ENCODE results near the gene CSK.
"Not testable (repeated sequence)": the region's sequence is repeated elsewhere in the genome, so short reads cannot be mapped to it uniquely, and the experiment has no call there.

The CSK gene

DNA sequence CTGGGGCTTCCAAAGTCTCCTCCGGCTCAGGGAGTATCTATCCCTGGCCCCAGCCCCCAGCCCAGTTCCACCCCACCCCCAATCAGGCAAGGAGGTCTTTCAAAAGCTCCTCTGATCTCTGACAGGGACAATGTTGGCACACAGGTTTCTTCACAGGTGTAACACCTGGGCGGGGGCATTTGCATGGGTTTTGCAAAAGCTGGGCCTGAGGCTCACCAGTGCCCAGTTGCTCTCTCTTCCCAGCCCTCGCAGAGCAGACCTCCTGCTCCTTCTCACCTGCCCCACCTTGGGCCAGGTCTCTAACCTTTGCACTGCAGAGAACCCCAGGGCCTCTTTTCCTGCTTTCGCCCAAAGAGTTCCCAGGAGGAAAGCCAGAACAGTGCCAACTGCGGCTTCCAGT is 8.6 kb upstream of the CSK start:
- no peak for ATAC-seq

DNA sequence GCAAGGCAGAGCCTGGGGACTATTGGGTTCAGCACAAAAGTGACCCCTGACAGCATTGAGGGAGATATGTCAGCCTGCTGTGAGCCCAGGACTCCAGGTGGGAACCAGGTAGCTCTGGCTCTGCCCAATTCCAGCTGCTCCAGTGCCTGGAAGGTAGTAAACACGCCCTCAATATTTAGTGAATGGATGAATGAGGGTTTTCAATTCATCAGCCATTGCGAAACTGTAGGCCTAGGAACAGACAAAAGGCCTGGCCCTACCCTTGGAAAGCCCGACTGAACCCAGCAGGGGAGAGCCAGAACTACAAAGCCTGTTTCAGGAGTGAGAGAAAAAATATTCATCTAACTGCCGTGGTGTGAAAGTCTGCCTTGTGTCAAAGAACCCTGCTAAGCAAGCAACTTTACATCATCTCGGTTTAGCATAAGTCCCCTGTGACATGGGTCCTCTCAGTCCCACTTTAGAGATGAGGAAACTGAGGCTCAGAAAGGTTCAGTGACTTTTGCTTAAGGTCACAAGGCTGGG is 8.1 kb upstream of the CSK start:
- ATAC-seq: no peak

DNA sequence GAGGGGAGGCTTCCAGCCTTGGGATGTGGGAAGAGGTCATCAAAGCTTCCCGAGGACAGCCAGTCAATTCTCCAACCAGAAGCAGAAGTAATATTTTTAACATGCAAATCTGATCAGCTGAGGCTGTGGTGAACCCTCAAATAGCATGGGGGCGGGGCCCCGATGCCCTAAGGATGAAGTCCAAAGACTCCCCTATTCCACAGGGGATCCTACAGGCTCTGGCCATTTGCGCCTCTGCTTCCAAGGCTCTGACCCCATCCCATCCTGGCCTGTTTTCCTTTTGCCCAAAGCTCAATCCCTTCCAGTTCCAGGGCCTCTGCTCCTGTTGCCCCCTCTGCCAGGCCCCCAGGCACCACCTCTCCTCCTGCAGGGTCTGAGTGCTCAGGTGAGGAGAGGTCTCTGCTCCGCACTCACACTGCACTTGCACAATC is 6.7 kb upstream of the CSK start:
- no peak for ATAC-seq

DNA sequence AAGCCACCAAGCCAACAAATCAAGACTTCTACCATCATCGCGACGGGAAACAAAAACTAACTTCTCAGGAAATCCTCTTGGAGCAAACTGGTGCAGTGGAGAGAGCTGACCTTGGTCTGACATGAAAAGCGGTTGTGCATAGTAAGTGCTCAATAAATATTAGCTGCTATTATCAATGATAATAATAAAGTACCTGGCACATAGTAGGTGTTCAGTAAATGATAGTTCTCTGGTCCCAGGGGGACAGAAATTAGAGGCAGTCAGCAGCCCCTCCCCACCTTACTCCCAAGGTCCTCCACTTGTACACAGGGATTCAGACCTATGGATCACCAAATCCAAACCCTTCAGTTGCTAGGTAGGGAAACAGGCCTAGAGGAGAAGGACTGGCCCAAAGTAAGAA is 6.0 kb upstream of the CSK start:
- no peak for ATAC-seq

DNA sequence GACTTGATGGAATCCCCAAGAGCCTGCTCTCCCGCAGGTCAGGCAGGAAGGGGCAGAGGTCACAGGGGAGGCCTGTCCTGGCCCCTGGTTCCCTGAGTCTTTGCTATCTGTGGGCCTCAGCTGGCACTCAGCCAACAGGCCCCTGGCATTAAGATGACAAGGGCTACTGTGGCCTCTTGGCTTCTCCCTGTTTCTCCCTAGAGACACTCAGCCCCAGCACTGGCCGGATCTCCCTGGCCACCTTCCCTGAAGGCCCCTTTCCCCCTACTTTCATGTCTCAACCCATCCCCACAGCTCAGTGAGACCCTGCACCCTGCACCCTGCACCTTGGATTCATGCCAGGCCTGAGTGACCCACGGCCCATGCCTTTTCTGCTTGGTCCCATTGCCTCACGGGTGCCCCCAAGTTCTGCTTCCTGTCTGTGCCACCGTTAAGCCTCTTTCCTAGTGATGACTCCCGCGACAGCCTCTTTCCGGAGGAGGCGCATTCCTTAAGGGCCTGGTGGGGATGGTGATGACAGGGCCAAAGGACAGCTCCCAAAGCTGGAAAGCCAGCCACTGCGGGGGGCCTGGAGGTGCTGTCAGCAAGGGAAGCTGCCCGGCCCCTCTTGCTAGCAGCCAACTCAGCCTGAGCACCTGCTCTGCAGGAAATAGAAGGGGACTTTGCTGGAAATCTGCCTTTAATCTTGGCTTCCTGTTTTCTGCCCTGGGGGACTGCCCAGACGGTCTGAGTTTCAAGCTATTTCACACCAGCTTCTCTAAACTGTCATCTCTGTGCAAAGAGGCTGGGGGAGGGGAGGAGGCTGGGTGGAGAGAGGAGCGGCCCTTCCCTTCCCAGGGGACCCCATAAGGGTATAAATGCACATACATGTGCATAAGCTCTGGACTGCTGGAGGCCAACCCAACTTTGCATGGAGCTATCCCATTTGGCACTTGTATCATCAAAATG is 4.8 kb upstream of the CSK start:
- peak; percentile 27 to 34 for ATAC-seq

DNA sequence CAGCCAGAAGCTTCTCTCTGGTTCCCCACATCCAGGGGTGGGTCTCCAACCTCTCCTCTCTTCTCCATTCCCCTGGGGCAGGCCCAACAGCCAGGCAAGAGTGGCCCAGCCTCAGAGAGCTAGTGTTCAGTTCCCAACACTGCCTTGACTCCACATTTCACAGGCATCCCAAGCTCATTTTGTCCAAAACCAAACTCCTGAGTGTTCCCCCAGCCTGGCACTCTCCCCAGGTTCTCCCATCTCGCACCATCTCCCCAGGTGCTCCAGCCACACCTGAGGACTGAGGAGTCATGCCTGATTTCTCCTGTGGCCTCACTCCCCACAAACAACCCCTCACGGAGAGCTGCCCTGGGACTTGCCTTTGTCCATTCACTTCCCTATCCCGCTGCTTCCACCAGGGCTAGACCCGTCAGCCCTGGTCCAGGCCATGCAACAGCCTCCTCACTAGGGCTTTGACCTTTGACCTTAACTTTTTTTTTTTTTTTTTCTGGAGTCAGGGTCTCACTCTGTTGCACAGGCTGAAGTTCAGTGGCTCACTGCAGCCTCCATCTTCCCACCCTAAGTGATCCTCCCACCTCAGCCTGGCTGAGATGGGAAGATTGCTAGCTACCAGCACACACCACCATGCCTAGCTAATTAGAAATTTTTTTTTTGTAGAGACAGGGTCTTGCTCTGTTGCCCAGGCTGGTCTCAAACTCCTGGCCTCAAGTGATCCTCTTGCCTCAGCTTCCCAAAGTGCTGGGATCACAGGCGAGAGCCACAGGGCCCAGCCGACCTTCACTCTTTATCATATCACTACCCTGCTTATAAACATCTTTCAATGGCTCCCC is 3.9 kb upstream of the CSK start:
- ATAC-seq: no peak

DNA sequence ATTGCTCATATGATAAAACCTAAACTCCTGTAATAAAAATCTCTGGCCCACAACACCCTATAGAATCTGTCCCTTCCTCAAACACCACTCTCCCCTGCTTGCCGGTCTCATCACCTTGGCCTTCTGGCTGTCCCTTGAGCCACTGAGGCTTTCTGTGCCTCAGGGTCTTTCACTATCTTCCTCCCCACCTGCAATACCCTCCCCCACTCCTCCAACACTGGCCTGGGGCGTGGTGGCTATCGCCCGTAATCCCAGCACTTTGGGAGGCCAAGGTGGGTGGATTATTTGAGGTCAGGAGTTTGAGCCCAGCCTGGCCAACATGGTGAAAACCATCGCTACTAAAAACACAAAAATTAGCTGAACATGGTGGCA is 3.3 kb upstream of the CSK start:
- no peak for ATAC-seq

DNA sequence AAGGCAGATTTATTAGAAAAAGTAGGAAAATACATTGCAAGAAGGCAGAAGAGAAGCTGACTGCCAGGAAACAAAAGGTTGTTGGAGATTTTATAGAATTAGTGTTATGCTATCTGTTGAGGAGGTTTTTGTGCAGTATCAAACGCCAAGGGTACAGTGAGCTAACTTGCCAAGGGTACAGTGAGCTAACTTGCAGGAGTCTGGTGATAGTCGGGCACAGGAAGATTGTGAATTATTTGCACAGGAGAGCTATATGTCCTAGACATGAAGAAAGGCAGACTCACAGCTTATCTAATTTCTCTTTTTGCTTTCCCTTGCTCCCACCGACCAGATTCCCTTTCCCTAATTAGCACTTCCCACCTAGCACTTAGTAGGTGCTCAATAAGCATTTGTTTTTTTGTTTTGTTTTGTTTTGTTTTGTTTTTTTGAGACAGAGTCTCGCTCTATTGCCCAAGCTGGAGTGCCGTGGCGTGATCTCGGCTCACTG is 2.7 kb upstream of the CSK start:
- ATAC-seq: no peak

DNA sequence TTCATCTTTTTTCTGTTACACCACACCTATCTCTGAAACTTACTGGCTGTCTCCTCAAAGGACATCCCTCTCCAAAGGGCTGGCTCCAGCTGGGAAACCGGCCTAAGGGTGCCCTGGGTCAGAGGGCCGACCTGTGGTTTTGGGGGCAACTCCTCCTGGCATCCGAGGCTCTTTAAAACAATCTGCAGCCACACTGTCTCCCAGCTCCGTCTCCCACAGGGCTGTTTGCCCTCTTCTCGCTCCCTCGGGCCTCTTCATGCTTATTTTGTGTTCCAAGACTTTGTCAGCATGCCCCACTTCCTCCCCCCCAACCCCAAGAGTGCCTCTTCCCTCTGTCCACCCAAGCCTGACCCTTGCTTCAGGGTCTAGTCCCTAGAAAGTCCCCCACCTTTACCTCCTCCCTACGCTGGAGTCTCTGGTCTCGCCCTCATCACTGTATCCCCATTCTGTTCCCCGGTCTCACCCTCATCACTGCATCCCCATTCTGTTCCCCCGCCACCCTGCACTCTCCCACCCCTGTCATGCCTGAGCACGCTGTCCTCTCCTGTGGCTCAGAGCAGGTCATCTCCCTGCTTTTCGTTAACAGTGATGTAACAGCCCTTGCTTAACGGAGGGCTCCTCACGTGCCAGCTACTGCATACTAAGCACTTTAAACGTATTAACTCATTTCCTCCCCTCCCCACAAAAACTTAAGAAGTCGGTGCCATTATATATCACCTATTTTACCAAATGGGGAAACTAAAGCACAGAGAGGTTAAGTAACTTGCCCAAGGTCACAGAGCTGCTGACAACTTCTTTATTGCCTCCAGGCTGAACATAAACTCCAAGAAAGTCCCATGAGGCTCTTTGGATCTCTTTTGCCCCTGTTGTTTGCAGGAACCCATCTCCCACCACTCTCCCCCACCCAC is 1.1 kb upstream of the CSK start:
- ATAC-seq: peak; percentile 56 to 62

DNA sequence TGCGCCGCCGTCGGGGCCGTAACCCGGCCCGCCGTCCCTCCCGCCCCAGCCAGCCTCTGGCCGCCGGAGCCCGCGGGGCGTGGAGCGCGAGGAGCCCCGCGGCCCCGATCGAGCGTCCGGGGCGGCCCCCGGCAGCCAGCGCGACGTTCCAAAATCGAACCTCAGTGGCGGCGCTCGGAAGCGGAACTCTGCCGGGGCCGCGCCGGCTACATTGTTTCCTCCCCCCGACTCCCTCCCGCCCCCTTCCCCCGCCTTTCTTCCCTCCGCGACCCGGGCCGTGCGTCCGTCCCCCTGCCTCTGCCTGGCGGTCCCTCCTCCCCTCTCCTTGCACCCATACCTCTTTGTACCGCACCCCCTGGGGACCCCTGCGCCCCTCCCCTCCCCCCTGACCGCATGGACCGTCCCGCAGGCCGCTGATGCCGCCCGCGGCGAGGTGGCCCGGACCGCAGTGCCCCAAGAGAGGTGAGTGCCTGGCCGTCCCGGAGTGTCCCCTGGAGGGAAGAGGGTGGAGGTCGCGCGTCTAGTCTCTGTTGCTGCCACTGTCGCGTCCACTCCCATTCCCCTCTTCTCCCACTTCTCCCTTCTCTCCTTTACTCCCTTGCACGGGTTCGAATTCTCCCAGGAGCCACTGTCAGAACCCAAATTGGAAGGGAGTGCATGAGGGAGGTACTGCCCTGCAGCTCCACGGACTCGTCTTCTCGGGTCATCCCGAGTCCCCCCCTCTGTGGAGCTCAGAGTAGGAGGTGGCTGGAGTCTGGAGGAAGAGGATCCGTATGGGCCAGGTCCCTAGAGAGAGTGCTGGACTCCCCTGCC is 585 bp downstream of the CSK start:
- peak; percentile 8 to 15 for ATAC-seq

DNA sequence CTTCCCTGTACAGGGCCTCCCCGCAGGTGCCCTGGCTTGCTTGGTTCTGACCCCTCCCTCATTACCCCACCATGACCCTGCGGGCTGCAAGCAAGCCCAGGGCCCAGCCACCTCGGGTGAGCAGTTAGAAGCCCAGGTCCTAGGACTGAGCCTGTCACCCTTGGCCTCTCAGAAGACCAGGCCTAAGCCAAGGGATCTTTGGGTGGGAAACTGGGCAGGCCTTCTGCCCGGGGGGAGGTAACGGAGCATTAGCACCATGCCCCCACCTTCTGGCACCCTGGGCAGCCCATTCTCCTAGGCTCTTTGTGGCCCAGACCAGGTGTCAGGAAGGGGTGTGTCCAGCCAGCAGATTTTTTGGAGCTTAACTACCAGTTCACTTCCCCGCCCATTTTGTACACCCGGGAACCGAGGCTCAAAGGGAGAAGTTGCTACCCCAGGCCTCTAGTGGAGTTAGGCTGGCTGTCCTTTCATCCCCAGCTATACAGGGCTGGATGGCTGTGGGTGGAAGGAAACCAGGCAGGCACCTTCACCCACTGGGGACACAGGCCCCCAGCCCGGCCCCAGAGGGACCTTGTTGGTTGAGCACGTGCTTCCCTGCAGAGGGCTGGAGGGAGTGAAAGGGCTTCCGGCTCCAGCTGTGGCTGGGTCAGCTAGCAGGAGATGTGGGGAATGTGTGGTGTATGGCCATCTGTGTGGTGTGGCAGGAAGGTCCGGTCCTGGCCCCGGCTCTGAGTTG is 1.4 kb downstream of the CSK start:
- no peak for ATAC-seq

DNA sequence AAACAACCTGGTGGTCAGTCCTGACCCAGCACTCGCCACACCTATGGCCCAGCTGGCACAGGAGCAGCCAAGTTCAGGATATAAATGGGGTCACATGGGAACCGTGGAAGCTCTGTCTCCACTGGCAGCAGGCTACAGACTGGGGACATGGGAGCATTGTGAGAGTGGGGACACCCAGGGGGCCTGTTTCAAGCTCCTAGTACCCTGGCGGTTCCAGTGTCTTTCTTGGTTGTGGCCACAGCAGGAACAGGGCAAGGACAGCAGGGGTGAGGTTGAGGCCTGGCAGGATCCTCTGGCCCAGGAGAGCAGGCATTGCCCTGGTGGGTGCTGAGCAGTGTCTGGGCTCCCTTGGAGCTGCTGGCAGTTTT is 1.9 kb downstream of the CSK start:
- ATAC-seq: no peak

DNA sequence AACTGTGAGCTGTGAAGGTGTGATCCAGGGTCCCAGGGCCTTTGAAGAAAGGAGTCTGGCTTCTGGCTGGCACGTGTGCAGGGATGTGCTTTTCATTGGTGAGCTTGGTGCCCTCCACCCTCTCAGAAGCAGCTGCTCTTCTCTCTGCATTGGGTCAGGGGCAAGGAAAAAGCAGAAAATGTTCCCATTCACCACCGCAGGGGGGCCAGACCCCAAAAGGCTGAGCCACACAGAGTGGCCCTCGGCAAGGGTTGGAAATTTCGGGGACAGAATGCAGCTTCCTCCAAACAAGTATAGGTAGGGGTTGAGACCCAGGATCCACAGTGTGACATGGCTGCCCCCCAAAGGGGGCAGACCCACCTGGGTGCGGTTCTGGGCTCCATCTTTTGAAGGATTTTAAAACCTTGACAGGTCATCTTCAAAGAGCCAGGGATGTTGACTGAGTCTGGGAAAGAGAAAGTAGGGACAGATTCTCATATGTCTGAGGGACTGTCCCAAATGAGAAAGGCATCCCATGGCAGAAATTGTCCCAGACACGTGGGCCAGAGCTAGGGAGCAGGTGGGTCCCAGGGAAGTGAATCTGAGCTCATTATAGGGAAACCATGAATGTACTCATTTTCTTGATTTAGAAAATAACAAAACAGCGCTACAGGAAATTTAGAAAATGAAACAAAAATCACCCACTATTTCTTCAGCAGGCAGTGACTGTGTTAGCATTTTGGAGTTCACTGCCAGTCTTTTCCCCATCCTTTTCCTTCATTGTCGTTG is 2.7 kb downstream of the CSK start:
- ATAC-seq: no peak

DNA sequence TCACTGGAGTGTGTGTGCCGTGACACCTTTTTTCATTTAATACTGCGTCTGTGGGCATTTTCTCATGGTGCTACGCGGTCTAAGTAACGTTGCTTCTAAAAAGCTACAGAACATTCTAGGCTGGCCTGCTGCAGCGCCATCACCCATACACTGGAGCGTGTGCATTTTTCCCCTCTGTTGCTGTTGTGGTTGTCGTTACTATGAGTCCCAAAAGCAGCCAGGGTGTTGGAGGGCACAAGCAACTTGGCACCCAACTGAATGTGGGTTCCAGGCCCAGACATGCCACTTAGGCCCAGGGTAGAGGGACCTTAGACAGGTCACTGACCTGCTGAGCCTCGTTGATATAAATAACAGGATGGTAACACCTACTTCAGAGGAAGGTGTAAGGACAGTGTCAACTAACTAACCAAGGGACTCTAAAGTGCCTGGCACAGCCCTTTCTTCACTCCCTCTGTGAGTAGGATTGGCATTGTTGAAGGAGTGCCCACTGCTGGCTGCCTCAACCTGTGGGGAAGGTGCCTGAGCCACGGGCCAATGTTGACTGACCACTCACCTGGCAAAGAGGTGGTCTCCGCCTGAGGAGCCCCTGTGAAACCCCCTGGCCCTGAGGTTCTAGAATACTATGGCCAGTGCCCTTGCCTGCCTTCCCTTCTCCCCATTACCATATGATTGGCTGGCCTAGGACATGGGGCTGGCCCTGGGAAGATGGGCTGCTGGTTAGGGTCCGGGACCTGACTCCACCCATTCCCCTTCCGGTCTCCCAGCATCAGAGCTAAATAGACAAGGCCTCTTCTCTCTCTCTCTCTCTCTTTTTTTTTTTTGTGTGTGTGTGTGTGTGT is 3.5 kb downstream of the CSK start:
- no peak for ATAC-seq

DNA sequence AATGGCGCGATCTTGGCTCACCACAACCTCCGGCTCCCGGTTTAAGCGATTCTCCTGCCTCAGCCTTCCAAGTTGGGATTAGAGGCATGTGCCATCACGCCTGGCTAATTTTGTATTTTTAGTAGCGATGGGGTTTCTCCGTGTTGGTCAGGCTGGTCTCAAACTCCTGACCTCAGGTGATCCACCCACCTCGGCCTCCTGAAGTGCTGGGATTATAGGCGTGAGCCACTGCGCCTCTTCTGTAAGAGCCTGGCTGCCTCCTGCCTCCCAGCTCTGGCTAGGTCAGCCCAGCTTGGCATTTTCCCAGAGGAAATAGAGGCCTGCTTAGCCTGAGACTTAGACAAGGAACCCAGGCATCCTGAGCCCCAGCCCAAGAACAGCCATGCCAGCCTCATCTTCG is 4.2 kb downstream of the CSK start:
- not testable (repeated sequence) for ATAC-seq

DNA sequence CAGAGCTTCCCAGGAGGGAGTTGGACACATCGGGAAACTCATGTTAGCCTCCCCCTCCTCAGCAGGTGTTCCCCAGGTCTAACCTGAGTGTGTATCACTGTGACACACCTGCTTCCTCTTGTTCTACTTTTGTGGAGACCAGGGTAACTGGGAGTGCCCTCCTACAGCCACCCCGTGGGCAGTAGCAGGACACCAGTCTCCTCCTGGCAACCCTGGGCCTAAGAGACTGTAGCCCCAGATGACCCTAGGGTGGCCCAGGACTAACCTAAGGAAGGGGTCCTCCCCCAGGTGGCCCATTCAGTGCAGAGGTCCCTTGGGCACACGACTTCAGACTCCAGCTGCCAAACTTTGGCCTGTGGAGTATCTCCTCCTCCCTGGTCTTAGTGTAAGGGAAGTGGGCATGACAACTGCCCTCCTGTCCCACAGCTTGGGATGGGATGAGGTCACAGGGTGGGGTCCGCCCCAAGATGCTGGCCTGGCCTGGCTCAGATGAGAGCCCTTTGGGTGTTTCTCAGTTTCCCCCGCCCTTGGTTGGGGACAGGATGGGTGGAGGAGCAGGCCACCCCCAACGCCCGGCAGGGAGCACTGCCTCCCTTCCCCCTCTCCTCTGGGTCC is 4.8 kb downstream of the CSK start:
- ATAC-seq: no peak

DNA sequence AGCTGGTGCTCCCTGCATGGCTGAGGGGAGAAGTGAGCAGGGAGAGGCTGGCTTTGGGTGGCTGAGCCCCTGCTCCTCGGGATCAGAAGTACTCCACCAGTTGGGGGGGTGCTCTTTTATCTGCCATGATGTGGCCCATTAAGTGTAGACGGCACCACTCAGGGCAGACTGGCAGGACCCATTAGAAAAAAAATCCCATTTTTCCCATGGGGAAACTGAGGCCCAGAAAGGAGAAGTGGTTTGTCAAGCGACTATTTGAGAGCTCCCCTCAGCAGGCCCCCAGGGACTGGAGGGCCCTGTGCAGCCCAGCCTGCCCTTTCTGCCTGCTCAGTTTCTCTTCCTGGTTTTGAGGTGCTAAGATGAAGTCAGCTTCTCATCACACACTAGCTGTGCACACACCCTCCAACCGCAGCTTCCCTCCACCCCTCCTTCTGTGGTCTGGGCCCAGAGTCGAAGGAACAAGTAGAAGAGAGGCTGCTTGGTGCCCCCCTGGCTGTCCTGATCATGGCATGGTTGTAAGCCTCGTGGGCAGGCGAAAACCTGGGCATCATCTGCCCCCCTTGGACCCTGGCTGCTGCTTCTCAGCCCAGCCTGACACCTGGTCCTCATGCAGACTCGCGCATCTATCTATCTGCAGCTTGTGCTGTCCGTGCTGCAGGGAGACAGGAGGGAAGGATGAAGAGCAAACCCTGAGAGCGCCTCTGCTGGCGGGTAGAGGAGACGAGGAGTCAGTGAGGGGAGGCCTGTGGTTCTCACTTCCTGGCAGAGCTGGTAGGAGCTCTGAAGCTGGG is 5.6 kb downstream of the CSK start:
- ATAC-seq: peak; percentile 78 to 81

Measured in activated CD4-positive, CD25-positive, alpha-beta regulatory T cell treated with anti-CD3 and anti-CD28 coated beads, Interleukin-2, amount 50 U/mL, for 24 hours (primary cell).